Measurements from ENCODE around the gene SLC25A6.
"Not testable (repeated sequence)": the region's sequence is repeated elsewhere in the genome, so short reads cannot be mapped to it uniquely, and the experiment has no call there.

The SLC25A6 gene

DNA sequence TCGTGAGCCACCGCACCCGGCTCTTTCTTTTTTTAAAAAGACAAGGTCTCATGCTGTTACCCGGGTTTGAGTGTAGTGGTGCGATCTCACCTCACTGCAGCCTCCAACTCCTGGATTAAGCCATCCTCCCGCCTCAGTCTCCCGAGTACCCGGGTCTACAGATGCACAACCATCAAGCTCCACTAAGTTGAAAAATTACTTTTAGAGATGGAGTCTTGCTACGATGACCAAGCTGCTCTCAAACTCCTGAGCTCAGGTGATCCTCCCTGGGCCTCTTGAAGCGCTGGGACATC, 2.0 kb downstream of the SLC25A6 start:
- no peak for DNase-seq (ENCODE audit: low spot score)

DNA sequence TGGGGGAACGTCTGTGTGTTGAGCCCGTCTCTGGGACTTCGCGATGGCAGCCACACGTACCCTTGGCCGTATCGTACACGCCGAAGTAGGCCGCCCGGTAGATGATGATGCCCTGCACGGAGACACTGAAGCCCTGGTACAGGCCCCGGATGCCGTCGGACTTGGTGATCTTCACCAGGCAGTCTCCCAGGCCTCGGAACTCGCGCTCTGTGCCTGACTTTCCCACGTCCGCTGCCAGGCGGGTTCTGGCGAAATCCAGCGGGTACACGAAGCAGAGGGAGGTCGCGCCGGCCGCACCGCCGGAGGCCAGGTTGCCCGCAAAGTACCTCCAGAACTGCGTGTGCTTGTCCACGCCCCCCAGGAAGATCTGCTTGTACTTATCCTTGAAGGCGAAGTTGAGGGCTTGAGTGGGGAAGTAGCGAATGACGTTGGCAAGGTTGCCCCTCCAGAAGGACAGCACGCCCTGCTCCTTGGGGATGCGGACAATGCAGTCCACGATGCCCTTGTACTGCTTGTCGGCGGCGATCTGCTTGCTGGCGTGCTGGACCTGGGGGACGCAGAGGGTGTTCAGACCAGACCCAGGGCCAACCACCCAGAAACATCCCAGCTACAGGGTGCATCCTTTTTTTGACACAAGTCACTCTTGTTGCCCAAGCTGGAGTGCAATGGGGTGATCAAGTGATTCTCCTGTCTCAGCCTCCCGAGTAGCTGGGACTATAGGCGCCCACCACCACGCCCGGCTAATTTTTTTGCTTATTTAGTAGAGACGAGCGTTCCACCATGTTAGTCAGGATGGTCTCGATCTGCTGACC, 2.5 kb downstream of the SLC25A6 start:
- DNase-seq (ENCODE audit: low spot score) = no peak

DNA sequence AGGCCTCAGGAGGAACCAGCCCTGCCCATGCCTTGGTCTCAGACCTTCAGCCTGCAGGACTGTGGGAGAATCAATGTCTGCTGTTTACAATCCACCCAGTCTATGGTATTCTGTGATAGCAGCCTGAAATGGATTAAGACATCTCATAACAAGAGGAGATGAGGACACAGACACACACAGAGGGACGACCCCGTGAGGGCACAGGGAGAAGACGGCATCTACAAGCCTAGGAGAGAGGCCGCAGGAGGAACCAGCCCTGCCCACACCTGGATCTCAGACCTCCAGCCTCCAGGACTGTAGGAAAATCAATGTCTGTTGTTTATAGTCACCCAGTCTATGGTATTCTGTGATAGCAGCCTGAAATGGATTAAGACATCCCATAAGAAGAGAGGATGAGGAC, 3.3 kb downstream of the SLC25A6 start:
- DNase-seq (ENCODE audit: low spot score) = no peak

DNA sequence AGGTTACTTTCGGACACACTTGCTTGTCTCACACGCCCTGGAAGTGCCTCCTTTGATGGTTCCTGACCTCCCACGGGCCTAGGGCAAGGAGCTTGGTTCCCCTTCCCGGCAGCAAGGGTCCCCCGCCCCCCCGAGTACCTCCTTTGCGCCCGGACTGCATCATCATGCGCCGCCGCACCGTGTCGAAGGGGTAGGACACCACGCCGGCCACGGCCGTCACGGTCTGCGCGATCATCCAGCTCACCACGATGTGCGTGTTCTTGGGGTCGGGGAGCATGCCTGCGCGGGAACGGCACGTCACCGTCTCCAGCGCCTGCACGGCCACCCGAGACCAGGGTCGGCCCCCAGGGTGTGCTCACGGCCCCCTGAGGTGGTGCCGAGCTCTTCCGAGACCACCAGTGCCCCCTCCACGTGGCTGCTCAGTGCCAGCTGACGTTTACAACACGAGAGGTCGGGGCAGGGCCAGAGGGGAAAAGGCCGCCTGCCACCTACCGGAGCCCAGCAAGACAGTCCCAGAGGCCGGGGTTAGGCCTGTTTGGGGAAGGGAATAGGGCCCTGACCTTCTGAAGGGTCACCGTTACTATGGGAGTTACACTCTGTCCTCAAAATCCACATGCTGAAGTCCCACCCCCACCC, 4.7 kb downstream of the SLC25A6 start:
- DNase-seq (ENCODE audit: low spot score) = no peak

DNA sequence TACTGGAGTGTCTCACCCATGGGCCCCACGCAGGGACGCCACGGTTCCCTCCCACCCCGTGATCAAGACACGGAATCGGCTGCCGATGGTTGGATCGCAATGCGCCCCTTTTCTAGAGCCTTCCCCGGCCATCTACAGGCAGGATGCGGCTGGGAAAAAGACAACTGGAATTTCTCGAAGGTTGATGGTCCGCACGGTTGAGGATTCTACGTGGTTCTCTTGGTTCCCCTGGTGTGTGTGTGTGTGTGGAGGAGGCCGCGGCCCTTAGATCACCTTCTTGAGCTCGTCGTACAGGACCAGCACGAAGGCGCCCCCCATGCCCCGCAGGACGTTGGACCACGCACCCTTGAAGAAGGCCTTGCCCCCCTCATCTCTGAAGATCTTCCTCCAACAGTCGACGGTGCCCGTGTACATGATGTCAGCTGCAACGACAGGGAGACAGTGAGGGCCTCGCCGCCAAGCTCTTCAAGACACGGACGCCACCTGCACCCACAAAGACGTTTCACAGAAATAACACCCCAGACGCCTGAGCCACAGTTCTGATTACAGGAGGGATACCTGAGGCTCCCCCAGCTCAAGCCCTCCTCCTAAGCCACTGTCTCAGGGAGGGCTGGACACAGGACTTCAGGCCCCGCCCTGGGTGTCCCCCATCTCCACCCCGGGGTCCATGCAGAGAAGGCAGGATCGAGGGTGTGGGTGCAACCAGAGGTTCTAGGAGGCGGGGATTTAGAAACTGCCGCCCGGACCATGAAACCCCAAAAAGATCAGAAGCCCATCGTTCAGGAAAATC, 5.4 kb downstream of the SLC25A6 start:
- no peak for DNase-seq (ENCODE audit: low spot score)

DNA sequence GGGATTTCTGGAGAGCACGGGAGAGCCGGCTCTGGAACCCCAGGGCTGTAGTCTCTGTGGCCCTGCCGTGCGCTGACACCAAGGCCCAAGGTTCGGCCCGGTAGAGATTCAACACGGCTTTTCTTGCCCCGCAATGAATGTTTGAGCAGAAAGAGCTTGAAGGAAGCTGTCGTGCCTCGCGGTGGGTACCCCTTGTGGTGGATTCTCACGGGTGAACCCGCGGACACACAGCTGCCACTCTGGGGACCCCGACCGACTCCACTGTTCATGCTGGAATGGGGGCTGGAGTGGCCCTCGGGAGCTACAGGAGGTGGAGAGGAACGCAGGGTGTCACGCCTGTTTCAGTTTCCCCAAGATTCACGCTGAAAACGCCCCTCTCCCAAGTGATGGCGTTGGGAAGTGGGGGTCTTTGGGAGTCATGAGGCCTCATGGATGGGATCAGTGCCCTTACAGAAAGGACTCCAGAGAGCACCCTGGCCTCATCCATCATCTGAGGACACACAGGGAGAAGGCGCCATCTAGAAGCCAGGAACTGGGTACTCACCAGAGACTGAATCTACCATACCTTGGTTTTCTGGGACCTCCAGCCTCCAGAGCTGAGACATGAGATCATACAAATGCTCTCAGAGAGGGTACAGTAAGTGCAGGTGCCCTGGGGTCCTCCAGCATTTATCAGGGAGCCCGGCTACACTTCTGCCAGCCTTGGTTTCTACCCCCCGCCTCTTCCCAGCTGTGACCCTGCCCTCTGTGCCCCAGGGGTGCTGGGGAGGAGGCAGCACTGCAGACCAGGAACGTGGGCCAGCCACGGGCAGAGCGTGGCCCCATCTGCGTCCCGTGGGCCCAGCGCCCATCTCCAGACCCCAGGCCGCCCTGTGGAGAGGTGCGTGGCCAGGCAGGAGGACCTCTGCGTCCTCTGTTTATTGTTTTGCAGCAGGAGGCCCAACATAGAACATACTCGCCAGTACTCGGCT, 6.4 kb downstream of the SLC25A6 start:
- DNase-seq (ENCODE audit: low spot score) = no peak

DNA sequence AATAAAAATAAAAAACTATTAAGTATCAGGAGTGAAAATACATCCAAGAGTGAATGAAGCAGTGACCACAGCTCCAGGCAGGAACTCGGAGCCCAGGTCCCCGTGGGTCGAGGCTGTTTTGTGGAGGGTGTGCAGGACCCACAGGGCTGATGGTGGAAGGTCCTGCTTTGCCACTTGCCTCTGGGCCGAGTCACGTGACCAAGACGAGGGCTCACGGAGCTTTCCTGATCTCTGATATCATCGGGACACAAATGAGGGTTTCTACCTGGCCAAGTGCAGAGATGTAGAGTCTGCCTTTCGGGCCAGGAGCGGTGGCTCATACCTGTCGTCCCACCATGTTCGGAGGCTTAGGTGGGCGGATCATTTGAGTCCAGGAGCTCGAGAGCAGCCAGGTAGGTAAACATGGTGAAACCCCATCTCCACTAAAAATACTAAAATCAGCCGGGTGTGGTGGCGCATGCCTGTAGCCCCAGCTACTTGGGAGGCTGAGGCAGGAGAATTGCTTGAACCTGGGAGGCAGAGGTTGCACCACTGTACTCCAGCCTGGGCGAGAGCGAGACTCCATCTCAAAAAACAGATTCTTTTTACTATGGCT, 7.2 kb downstream of the SLC25A6 start:
- DNase-seq (ENCODE audit: low spot score) = no peak

DNA sequence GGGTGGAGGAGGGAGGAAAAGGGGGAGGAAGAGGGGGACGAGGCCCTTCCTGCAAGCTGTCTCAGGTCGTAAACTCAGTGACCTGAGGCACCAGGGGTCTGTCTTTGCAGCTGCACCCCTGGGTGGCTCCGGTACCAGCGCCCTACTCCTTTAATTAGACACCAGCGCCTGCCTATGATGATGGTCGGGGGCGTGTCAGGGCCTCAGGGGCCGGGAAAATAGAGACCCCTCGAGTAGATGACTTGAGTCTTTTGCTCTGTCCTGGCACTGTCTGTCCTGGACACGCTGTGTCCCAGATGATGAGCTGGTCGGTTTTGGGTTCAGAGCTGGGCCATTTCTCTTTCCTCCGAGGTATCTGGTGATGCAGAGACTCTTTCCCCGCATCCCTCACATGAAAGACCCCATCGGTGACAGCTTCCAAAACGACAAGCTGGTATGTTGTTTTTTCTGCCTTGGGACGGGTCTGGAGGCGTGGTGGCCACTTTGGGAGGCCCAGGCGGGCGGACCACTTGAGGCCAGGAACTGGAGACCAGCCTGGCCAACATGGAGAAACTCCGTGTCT, 11.2 kb downstream of the SLC25A6 start:
- no peak for DNase-seq (ENCODE audit: low spot score)

DNA sequence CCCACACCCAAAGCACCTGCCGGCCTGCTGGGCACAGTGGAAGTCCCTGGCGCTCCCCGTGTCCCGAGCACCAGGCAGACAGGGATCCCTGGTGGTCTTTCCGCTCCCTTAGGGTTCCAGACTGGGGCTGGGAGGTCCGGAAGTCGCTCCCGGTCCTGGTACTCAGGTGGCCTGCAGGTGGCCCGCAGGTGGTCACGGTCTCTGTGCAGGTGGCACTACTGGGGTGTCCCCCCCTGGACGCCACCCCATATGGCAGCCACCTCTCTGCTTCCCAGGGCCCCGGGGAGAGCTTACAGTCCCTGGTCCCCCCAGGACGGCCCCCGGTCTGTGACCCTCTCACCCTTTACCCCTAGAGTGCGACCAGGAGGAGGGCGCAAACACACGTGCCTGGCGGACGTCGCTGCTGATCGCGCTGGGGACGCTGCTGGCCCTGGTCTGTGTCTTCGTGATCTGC, 13.6 kb downstream of the SLC25A6 start:
- DNase-seq (ENCODE audit: low spot score) = no peak

DNA sequence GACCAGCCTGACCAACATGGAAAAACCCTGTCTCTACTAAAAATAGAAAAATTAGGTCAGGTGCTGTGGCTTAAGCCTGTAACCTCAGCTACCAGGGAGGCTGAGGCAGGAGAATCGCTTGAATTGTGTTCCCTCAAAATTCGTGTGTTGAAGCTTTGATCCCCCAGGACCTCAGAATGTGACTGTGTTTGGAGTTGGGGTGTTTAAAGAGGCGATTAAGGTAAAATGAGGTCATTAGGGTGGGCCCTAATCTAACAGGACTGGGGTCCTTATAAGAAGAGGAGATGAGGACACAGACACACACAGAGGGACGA, 23.6 kb downstream of the SLC25A6 start:
- DNase-seq (ENCODE audit: low spot score) = no peak

DNA sequence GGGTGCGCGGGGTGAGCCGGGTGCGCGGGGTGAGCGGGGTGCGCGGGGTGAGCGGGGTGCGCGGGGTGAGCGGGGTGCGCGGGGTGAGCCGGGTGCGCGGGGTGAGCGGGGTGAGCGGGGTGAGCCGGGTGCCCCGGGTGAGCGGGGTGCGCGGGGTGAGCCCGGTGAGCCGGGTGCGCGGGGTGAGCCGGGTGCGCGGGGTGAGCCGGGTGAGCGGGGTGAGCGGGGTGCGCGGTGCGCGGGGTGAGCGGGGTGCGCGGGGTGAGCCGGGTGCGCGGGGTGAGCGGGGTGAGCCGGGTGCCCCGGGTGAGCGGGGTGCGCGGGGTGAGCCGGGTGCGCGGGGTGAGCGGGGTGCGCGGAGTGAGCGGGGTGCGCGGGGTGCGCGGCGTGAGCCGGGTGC, 25.6 kb downstream of the SLC25A6 start:
- DNase-seq (ENCODE audit: low spot score) = not testable (repeated sequence)

DNA sequence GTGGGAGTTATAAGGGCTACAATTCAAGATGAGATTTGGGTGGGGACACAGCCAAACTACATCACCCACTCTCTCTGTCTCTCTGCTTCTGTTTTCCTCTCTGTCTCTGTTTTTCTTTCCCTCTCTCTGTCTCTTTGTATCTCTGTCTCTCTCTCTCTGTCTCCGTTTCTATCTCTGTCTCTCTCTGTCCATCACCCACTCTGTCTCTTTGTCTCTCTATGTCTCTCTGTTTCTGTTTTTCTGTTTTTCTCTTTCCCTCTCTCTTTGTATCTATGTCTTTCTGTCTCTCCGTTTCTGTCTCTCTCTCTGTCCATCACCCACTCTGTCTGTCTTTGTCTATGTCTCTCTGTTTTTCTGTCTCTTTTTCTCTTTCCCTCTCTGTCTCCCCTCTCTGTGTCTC, 30.0 kb downstream of the SLC25A6 start:
- DNase-seq (ENCODE audit: low spot score) = no peak

DNA sequence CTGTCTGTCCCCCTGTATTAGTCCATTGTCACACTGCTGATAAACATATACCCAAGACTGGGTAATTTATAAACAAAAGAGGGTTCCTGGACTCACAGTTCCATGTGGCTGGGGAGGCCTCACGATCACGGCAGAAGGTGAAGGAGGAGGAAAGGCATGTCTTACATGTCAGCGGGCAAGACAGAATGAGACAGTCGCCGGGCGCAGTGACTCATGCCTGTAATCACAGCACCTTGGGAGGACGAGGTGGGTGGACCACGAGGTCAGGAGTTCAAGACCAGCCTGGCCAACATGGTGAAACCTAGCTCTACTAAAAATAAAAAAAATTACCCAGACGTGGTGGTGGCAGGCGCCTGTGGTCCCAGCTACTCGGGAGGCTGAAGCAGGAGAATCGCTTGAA, 30.6 kb downstream of the SLC25A6 start:
- DNase-seq (ENCODE audit: low spot score) = no peak

DNA sequence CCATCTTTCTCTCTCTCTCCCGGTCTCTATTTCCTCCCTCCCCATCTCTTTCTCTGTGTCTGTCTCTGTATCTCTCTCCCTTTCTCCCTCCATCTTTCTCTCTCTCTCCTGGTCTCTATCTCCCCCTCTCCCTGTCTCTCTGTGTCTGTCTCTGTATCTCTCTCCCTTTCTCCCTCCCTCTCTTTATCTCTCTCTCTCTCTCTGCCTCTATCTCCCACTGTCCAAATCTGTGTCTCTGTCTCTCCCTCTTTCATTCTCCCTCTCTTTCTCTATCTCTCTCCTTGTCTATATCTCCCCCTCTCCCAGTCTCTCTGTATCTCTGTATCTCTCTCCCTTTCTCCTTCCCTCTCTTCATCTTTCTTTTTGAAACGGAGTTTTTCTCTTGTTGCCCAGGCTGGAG, 31.7 kb downstream of the SLC25A6 start:
- DNase-seq (ENCODE audit: low spot score) = no peak

DNA sequence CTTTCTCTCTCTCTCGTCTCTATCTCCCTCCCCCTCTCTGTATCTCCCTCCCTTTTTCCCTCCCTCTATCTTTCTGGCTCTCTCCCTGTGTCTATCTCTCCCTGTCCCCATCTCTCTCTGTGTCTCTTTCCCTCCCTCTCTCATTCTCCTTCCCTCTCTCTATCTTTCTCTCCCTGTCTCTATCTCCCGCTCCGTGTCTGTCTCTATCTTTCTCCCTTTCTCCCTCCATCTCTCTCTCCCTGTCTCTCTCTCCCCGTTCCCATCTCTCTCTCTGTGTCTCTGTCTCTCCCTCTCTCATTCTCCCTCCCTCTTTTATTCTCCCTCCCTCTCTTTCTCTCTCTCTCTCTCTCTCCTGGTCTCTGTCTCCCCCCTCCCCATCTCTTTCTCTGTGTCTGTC, 32.4 kb downstream of the SLC25A6 start:
- no peak for DNase-seq (ENCODE audit: low spot score)

DNA sequence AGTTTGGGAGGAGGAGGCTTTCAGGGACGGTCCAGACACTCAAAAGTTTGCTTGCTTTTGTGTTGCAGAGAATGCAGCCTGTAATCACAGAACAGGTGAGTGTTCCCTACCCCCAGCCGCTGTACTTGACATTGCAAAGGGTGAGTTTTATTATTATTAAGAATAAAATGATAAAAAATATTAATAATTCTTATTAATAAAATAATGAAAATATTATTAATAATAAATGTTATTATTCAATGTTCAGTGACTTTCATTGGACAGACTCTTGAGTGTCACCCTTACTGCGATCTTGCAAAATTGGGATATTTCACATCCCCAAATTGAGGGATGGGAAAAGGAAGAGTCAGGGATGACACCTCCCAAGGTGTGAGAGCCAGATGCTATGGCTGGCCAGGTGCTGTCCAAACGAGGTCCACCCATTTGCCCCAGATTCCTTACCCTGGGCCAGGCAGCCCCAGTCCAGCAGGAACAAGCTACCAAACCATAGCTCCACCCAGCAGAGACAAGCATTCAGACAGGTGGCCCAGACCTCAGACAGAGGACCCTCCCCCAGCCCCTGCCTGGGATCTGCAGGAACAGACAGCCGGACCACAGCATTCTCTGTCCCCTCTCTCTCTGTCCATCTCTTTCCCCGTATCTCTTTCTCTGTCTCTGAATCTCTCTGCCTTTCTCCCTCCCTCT, 33.0 kb downstream of the SLC25A6 start:
- no peak for DNase-seq (ENCODE audit: low spot score)

DNA sequence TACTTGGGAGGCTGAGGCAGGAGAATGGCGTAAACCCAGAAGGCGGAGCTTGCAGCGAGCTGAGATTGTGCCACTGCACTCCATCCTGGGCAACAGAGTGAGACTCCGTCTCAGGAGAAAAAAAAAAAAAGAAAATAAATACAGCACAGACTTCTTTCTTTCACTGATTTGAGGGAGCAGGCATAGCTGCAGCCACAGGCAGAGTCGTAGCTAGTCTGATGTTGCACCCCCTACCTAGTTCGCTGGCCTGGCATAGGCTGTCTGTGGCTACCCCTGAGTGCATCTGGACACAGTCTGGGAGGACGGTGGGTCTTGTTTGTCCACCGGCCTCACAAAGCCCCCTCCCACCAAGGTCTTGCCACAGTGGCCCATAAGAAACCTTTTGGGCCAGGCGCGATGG, 33.9 kb downstream of the SLC25A6 start:
- DNase-seq (ENCODE audit: low spot score) = no peak

DNA sequence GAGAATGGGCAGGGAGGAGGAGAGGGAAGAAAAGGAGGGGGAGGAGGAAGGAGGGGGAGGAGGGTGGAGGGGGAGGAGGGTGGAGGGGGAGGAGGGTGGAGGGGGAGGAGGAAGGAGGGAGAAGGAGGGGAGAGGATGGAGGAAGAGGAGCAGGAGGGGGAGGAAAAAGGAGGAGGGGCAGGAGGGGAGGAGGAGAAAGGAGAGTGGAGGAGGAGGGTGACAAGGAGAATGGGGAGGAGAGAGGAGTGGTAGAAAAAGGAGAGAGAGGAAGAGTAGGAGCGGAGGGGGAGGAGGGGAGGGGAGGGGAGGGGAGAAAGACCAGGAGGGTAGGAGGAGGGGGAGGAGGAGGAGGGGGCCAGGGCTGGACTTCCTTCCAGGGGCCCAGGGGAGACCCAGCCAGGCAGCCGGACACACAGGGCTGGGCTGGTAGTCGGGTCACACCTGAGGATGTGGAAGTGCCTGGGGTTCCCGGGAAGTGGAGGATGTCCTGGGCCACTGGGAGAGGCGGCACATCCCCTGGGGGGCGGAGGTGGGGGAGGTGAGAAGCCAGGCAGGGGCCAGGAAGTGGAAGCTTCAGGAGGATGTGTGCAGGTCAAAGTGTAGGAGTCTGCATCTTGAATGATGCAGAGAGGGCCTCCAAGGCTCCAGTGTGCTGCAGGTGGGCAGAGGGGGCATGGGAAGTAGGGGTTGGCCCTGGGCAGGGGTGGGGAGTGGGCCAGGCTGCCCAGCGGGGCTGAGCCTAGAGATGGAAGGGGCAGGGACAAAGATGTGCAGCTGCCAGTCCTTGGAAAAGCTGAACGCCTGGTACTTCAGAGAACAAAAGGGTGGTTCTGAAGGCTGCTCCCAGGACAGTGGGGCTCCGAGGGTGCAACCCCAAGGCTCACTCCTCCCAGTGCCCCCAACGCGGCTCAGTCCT, 36.5 kb downstream of the SLC25A6 start:
- DNase-seq (ENCODE audit: low spot score) = no peak
